Breast epithelium (tissue), 3 donors: ENCODE measurements around the gene CASZ1.

ENCODE experiments used
- CTCF ChIP-seq, 3 donors: fragments of 450-650 bp; IDR thresholded peaks; one replicate each; pipeline ENCODE4 v1.5.1; 2016 to 2017; ENCODE audit warnings: antibody characterized with exemption in 3 of 3, mild to moderate bottlenecking in 3 of 3, moderate library complexity in 3 of 3
- POLR2A ChIP-seq: fragments of 450-650 bp; IDR thresholded peaks from one replicate; pipeline ENCODE4 v1.6.1; 2016; ENCODE audit warnings: antibody characterized with exemption, mild to moderate bottlenecking, moderate library complexity

GRCh38 chr1:10841118-10841517 lies 44.7 kb upstream of the CASZ1 start:
- TF ChIP-seq CTCF (IDR thresholded peaks at IDR 0.05), result no peak
- no peak for TF ChIP-seq POLR2A
